22Rv1 (cell line): ENCODE data around the gene COQ8A.

ENCODE experiments used
- ZFX ChIP-seq: fragments of 450-650 bp; IDR thresholded peaks from 2 replicates; pipeline ENCODE4 v1.6.1; 2017; ENCODE audit warnings: antibody characterized with exemption, borderline replicate concordance
- TF ChIP-seq, protein P1 (sequence below): fragments of 450-650 bp; IDR thresholded peaks from 2 replicates; pipeline ENCODE4 v1.5.1; 2017; ENCODE audit warnings: mild to moderate bottlenecking

DNA sequence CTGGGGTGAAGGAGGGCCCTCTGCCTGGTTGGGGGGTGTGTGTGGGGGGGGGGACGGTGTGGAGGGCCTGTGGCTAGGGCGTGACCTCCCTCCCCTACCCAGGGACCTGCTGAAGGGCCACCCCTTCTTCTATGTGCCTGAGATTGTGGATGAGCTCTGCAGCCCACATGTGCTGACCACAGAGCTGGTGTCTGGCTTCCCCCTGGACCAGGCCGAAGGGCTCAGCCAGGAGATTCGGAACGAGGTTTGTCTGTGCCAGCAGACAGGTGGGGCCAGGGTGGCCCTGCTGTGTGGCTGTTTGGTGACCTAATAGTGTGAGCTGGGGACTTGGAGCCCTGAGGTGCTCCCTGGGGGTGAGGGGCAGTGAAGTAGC, 43.9 kb downstream of the COQ8A start:
- TF ChIP-seq, protein P1, sequence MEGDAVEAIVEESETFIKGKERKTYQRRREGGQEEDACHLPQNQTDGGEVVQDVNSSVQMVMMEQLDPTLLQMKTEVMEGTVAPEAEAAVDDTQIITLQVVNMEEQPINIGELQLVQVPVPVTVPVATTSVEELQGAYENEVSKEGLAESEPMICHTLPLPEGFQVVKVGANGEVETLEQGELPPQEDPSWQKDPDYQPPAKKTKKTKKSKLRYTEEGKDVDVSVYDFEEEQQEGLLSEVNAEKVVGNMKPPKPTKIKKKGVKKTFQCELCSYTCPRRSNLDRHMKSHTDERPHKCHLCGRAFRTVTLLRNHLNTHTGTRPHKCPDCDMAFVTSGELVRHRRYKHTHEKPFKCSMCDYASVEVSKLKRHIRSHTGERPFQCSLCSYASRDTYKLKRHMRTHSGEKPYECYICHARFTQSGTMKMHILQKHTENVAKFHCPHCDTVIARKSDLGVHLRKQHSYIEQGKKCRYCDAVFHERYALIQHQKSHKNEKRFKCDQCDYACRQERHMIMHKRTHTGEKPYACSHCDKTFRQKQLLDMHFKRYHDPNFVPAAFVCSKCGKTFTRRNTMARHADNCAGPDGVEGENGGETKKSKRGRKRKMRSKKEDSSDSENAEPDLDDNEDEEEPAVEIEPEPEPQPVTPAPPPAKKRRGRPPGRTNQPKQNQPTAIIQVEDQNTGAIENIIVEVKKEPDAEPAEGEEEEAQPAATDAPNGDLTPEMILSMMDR: no peak
- no peak for TF ChIP-seq ZFX
